ENCODE data around the gene WFDC1. TPM values are rescaled to one million over a fixed set of nuclear protein-coding genes. Genes with fewer than 3 reads are reported as not detected.

Gene WFDC1
- total and polyA plus RNA-seq, 2 experiments from 2014 or later, result 0.76 to 0.95 TPM

DNA sequence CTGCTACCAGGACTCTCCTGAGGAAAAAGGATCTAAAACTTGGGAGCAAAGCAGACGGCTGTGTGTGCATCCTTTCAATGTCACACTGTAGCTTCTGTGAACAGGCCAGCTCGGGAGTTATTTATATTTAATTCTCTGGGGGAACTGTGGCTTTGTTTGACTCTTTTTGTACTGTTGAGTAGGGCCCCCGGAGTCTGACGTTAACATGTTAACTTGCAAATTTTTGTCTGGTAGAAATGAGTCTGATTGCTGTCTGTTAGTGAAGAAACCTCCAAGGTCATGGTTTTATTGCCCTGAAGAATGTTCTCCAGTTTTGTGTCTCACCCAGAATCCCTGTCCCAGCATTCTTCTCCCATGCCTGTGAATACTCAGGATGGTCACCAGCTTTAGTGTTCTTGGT is 40.6 kb upstream of the WFDC1 start:
- Histone ChIP-seq H4K20me1 (replicated peaks; ENCODE audit: insufficient read depth) (no peaks in the 10 kb centered on the region), H3K9me2 (ENCODE audit: insufficient read depth) (no peaks in the 10 kb centered on the region), H3F3A (replicated peaks; ENCODE audit: low read depth) (no peaks in the 10 kb centered on the region), H3K27ac (ENCODE audit: low read depth) (no peak overlapping the region), H3K27me3 (ENCODE audit: insufficient read depth) (no peaks in the 10 kb centered on the region), H3K4me3 (no peak overlapping the region), H3K4me1 (ENCODE audit: insufficient read depth) (no peaks in the 10 kb centered on the region), H3K79me2 (replicated peaks; ENCODE audit: insufficient read depth) (no peaks in the 10 kb centered on the region), H3K4me2 (no peak overlapping the region), H3K36me3 (ENCODE audit: insufficient read depth) (no peaks in the 10 kb centered on the region; the same call in 1 of the 2 replicates), H2AFZ (no peak overlapping the region)
- Mint-ChIP-seq H3K27me3 (ENCODE audit: insufficient read depth, low read depth, poor library complexity) (peaks cover 10% of the 10 kb centered on the region), H3K9me3 (0 out of 3 replicates have a peak, but pooled peaks cover 11% of the 10 kb centered on the region), H3K27ac (no peak overlapping the region), H3K4me1 (peaks cover 9% of the 10 kb centered on the region), H3K4me3 (no peak overlapping the region), H3K36me3 (ENCODE audit: low read depth) (no peaks in the 10 kb centered on the region; the same call in 2 of the 3 replicates)
- no peak for ATAC-seq
- TF ChIP-seq EZH2phosphoT487 (IDR thresholded peaks at IDR 0.05; ENCODE audit: unreplicated experiment) (no peak), NANOG (IDR thresholded peaks at IDR 0.05; ENCODE audit: borderline replicate concordance) (no peak), ZNF331 (CRISPR knock-in tag; IDR thresholded peaks at IDR 0.05; ENCODE audit: low read depth) (no peak)
- TF ChIP-seq, protein P1, sequence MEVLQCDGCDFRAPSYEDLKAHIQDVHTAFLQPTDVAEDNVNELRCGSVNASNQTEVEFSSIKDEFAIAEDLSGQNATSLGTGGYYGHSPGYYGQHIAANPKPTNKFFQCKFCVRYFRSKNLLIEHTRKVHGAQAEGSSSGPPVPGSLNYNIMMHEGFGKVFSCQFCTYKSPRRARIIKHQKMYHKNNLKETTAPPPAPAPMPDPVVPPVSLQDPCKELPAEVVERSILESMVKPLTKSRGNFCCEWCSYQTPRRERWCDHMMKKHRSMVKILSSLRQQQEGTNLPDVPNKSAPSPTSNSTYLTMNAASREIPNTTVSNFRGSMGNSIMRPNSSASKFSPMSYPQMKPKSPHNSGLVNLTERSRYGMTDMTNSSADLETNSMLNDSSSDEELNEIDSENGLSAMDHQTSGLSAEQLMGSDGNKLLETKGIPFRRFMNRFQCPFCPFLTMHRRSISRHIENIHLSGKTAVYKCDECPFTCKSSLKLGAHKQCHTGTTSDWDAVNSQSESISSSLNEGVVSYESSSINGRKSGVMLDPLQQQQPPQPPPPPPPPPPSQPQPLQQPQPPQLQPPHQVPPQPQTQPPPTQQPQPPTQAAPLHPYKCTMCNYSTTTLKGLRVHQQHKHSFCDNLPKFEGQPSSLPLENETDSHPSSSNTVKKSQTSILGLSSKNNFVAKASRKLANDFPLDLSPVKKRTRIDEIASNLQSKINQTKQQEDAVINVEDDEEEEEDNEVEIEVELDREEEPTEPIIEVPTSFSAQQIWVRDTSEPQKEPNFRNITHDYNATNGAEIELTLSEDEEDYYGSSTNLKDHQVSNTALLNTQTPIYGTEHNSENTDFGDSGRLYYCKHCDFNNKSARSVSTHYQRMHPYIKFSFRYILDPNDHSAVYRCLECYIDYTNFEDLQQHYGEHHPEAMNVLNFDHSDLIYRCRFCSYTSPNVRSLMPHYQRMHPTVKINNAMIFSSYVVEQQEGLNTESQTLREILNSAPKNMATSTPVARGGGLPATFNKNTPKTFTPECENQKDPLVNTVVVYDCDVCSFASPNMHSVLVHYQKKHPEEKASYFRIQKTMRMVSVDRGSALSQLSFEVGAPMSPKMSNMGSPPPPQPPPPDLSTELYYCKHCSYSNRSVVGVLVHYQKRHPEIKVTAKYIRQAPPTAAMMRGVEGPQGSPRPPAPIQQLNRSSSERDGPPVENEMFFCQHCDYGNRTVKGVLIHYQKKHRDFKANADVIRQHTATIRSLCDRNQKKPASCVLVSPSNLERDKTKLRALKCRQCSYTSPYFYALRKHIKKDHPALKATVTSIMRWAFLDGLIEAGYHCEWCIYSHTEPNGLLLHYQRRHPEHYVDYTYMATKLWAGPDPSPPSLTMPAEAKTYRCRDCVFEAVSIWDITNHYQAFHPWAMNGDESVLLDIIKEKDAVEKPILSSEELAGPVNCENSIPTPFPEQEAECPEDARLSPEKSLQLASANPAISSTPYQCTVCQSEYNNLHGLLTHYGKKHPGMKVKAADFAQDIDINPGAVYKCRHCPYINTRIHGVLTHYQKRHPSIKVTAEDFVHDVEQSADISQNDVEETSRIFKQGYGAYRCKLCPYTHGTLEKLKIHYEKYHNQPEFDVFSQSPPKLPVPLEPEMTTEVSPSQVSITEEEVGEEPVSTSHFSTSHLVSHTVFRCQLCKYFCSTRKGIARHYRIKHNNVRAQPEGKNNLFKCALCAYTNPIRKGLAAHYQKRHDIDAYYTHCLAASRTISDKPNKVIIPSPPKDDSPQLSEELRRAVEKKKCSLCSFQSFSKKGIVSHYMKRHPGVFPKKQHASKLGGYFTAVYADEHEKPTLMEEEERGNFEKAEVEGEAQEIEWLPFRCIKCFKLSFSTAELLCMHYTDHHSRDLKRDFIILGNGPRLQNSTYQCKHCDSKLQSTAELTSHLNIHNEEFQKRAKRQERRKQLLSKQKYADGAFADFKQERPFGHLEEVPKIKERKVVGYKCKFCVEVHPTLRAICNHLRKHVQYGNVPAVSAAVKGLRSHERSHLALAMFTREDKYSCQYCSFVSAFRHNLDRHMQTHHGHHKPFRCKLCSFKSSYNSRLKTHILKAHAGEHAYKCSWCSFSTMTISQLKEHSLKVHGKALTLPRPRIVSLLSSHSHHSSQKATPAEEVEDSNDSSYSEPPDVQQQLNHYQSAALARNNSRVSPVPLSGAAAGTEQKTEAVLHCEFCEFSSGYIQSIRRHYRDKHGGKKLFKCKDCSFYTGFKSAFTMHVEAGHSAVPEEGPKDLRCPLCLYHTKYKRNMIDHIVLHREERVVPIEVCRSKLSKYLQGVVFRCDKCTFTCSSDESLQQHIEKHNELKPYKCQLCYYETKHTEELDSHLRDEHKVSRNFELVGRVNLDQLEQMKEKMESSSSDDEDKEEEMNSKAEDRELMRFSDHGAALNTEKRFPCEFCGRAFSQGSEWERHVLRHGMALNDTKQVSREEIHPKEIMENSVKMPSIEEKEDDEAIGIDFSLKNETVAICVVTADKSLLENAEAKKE (CRISPR knock-in tag; IDR thresholded peaks at IDR 0.05), result no peak
- no peak for DNase-seq (ENCODE audit: low spot score)

DNA sequence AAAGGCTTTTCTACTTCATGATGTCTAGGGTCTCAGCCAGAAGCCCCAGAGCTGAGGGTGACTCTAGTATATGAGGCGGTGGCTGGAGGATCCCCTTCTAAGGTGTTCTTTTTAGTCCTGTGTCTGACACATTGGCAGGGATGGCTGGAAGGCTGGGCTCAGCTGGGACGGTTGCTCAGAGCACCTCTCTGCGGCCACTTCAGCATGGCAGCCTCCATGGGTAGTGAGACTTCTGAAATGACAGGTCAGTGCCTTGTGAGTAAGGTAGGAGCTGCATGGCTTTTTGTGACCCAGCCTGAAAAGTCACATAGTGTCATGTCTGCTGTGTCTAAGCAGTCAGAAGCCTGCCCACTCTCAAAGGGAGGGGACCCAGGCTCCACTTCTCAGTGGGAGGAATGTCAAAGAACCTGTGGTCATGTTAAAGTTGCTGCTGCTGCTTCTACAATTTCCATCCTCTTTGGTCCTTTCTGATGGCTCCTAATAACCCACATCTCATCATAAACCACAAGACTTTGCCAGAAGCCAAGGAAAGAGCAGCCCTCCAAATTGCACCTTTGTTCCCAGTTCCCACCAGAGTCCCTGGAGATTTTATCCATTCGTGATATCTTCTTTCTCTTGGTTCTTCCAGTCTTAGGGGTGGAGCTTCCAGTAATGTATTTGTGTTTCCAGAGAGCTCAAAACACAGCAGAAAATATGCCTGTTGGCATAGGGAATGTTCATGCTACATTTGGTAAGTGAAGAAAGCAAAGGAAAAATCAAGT is 39.4 kb upstream of the WFDC1 start:
- H3K4me1 Mint-ChIP-seq, result peaks cover 9% of the 10 kb centered on the region
- TF ChIP-seq, protein P2, sequence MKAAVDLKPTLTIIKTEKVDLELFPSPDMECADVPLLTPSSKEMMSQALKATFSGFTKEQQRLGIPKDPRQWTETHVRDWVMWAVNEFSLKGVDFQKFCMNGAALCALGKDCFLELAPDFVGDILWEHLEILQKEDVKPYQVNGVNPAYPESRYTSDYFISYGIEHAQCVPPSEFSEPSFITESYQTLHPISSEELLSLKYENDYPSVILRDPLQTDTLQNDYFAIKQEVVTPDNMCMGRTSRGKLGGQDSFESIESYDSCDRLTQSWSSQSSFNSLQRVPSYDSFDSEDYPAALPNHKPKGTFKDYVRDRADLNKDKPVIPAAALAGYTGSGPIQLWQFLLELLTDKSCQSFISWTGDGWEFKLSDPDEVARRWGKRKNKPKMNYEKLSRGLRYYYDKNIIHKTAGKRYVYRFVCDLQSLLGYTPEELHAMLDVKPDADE (IDR thresholded peaks at IDR 0.05), result no peak

More for the DNA sequence above, 39.4 kb upstream of the WFDC1 start:
- Histone ChIP-seq H3F3A (replicated peaks; ENCODE audit: low read depth) (no peaks in the 10 kb centered on the region), H4K20me1 (replicated peaks; ENCODE audit: insufficient read depth) (no peaks in the 10 kb centered on the region), H3K4me3 (no peak overlapping the region), H3K79me2 (replicated peaks; ENCODE audit: insufficient read depth) (no peaks in the 10 kb centered on the region), H3K4me1 (ENCODE audit: insufficient read depth) (no peaks in the 10 kb centered on the region), H3K9me2 (ENCODE audit: insufficient read depth) (no peaks in the 10 kb centered on the region), H3K4me2 (no peak overlapping the region), H3K27me3 (ENCODE audit: insufficient read depth) (no peaks in the 10 kb centered on the region), H3K36me3 (ENCODE audit: insufficient read depth) (no peaks in the 10 kb centered on the region; the same call in 1 of the 2 replicates), H3K27ac (ENCODE audit: low read depth) (no peak overlapping the region), H2AFZ (no peak overlapping the region)
- H3K9me3 Mint-ChIP-seq, result 0 out of 3 replicates have a peak, but pooled peaks cover 11% of the 10 kb centered on the region
- H3K27me3 Mint-ChIP-seq (ENCODE audit: insufficient read depth, low read depth, poor library complexity), result peaks cover 10% of the 10 kb centered on the region
- no peaks in the 10 kb centered on the region; the same call in 2 of the 3 replicates for H3K36me3 Mint-ChIP-seq (ENCODE audit: low read depth)
- DNase-seq (ENCODE audit: low spot score) (no peak), ATAC-seq (no peak)
- no peak overlapping the region for H3K27ac Mint-ChIP-seq
- no peak overlapping the region for H3K4me3 Mint-ChIP-seq
